GM12878 (cell line): ENCODE data around the gene FAM163A.

ENCODE experiments used
- BHLHE40 ChIP-seq, 2 experiments: fragments of 450-650 bp in 1 of 2; IDR thresholded peaks; 2 replicates each; pipeline ENCODE4 v1.6.1; 2011 to 2017; ENCODE audit warnings: low read depth in 2 of 2, borderline replicate concordance in 1 of 2, improper control_type of control experiment in 1 of 2, low read length in 1 of 2, mild to moderate bottlenecking in 1 of 2
- CEBPB ChIP-seq, 2 experiments: fragments of 150-350 bp in 1 of 2; IDR thresholded peaks; 2 replicates each; pipeline ENCODE4 v1.6.1; 2012 to 2014; ENCODE audit warnings: low read depth in 2 of 2, low read length in 2 of 2, borderline replicate concordance in 1 of 2, inconsistent platforms in 1 of 2
- CREB1 ChIP-seq: IDR thresholded peaks from 2 replicates; pipeline ENCODE4 v1.6.1; 2012; ENCODE audit warnings: low read depth, mild to moderate bottlenecking, inconsistent platforms
- CTCF ChIP-seq, 3 experiments: IDR thresholded peaks in 2 of 3; conservative IDR thresholded peaks in 1 of 3; 2 replicates each; pipeline ENCODE4 v1.5.1; 2011; ENCODE audit warnings: low read depth in 3 of 3, low read length in 3 of 3, mild to moderate bottlenecking in 3 of 3, control low read depth in 2 of 3, moderate library complexity in 2 of 3, inconsistent platforms in 1 of 3, mixed read lengths in 1 of 3; ENCODE audit not compliant: control insufficient read depth in 2 of 3, insufficient read depth in 1 of 3; ENCODE audit errors: extremely low read depth in 1 of 3
- EZH2 ChIP-seq: IDR thresholded peaks from 2 replicates; pipeline ENCODE4 v1.6.1; 2012; ENCODE audit warnings: low read depth, mild to moderate bottlenecking, control low read depth, inconsistent platforms, low read length, borderline replicate concordance; ENCODE audit not compliant: control insufficient read depth
- HDAC6 ChIP-seq: fragments of 200-600 bp; sonication (generic); IDR thresholded peaks from one replicate; pipeline ENCODE4 v1.8.0; 2017; ENCODE audit warnings: antibody characterized with exemption; ENCODE audit not compliant: unreplicated experiment
- KLF5 ChIP-seq: fragments of 450-650 bp; IDR thresholded peaks from 2 replicates; pipeline ENCODE4 v1.6.1; 2014; ENCODE audit warnings: mild to moderate bottlenecking; ENCODE audit not compliant: partially characterized antibody
- POLR2A ChIP-seq: IDR thresholded peaks from 2 replicates; pipeline ENCODE4 v1.6.1; 2011; ENCODE audit warnings: low read depth, mild to moderate bottlenecking, low read length
- SUZ12 ChIP-seq: fragments of 200-600 bp; sonication (generic); IDR thresholded peaks from one replicate; pipeline ENCODE4 v1.6.1; 2018; ENCODE audit warnings: antibody characterized with exemption, mild to moderate bottlenecking; ENCODE audit not compliant: unreplicated experiment
- ZBTB33 ChIP-seq: fragments of 450-650 bp; IDR thresholded peaks from 2 replicates; pipeline ENCODE4 v1.6.1; 2017; ENCODE audit warnings: mild to moderate bottlenecking
- TF ChIP-seq, protein P1 (sequence below): IDR thresholded peaks from 2 replicates; pipeline ENCODE4 v1.6.1; 2012; ENCODE audit warnings: low read length, inconsistent platforms

DNA sequence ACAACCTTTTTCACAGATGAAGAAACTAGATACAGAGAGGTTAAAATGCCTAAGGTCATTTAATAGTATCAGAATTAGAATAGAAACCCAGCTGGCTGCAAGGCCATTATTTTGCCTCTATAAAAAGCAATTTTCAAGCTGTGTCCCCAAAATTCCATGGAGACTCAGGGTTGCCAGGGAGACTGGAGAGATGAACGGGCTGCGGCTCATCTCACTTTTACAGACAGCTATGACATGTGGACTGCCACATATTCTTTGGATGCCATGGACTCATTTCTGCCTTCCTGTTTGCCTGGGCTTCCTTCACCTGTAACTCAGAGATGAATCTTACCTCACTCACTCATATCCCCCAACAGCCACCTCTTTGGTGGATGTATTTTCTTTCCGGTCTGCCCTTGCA, 117.6 kb downstream of the FAM163A start:
- TF ChIP-seq, protein P1, sequence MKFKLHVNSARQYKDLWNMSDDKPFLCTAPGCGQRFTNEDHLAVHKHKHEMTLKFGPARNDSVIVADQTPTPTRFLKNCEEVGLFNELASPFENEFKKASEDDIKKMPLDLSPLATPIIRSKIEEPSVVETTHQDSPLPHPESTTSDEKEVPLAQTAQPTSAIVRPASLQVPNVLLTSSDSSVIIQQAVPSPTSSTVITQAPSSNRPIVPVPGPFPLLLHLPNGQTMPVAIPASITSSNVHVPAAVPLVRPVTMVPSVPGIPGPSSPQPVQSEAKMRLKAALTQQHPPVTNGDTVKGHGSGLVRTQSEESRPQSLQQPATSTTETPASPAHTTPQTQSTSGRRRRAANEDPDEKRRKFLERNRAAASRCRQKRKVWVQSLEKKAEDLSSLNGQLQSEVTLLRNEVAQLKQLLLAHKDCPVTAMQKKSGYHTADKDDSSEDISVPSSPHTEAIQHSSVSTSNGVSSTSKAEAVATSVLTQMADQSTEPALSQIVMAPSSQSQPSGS = no peak
- TF ChIP-seq POLR2A = no peak
- TF ChIP-seq EZH2 = no peak
- no peak for TF ChIP-seq ZBTB33
- TF ChIP-seq BHLHE40 (IDR thresholded peaks at IDR 0.05; ENCODE audit: borderline replicate concordance in 1 of 2, low read depth in 2 of 2, low read length in 1 of 2) = no peak
- no peak for TF ChIP-seq CREB1
- no peak for TF ChIP-seq CTCF (IDR thresholded peaks at IDR 0.05 in 2 of 3, conservative IDR thresholded peaks at IDR 0.05 in 1 of 3; ENCODE audit: control insufficient read depth in 2 of 3, extremely low read depth in 1 of 3, insufficient read depth in 1 of 3, low read depth in 3 of 3, low read length in 3 of 3)
- TF ChIP-seq SUZ12 = no peak
- no peak for TF ChIP-seq HDAC6
- TF ChIP-seq KLF5 = no peak
- TF ChIP-seq CEBPB (IDR thresholded peaks at IDR 0.05; ENCODE audit: borderline replicate concordance in 1 of 2, low read depth in 2 of 2, low read length in 2 of 2) = no peak
